HAP-1 (cell line): ENCODE data around the gene HCAR2.
A peak's percentile ranks its signal among the peaks of the same experiment; 100 is the strongest.
"Not testable (repeated sequence)": the region's sequence is repeated elsewhere in the genome, so short reads cannot be mapped to it uniquely, and the experiment has no call there.

Experiments
- DNase-seq, 2 experiments: peaks; one replicate each; pipeline ENCODE4 v3.0.0-alpha.2; 2016 to 2020; ENCODE audit warnings: low spot score in 2 of 2
- H3K27me3 ChIP-seq: fragments of 250-450 bp; sonication (Bioruptor Pico); 2 replicates; pipeline ENCODE4 v1.5.1; 2020; ENCODE audit warnings: low read depth, mild to moderate bottlenecking, moderate library complexity
- H3K36me3 ChIP-seq: fragments of 250-450 bp; sonication (Bioruptor Pico); replicated peaks from 2 replicates; pipeline ENCODE4 v1.5.1; 2020; ENCODE audit warnings: mild to moderate bottlenecking
- H3K4me1 ChIP-seq: fragments of 250-450 bp; sonication (Bioruptor Pico); 2 replicates; pipeline ENCODE4 v1.5.1; 2020; ENCODE audit warnings: mild to moderate bottlenecking
- H3K4me3 ChIP-seq: fragments of 250-450 bp; sonication (Bioruptor Pico); 2 replicates; pipeline ENCODE4 v1.5.1; 2020; ENCODE audit warnings: mild to moderate bottlenecking, moderate library complexity
- H3K9me3 ChIP-seq: fragments of 250-450 bp; sonication (Bioruptor Pico); 2 replicates; pipeline ENCODE4 v1.5.1; 2020; ENCODE audit warnings: mild to moderate bottlenecking, moderate library complexity
- in situ Hi-C: fragments of 300-500 bp; cut with MboI; formaldehyde crosslinking; loops from 3 replicates; pipeline ENCODE4 v1.14.3; 2020; ENCODE audit warnings: low sequenced_read_pairs, inconsistent platforms, mixed read lengths

The HCAR2 gene

DNA sequence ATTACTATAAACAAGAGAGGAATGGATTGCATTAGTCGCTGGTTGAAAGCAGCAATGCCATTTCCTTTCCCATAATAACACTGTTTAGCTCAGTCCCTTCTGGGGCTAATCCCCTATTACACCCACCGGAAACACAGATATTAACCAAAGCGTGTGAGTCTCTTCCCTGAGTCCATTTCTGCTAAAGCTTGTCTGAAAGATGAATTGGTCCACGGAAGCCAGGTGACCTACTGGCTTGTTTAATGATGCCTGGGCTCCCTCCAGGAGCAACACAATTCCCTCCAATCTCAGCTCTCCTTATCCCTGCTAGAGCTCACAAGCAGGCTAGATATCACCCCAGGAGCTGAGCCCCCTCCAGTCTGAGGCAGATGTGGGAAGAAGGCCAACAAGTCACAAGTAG, 1.7 kb downstream of the HCAR2 start:
- H3K4me3 ChIP-seq, H3K9me3 ChIP-seq, in situ Hi-C loops, H3K4me1 ChIP-seq, DNase-seq, H3K36me3 ChIP-seq, H3K27me3 ChIP-seq: not testable (repeated sequence)

DNA sequence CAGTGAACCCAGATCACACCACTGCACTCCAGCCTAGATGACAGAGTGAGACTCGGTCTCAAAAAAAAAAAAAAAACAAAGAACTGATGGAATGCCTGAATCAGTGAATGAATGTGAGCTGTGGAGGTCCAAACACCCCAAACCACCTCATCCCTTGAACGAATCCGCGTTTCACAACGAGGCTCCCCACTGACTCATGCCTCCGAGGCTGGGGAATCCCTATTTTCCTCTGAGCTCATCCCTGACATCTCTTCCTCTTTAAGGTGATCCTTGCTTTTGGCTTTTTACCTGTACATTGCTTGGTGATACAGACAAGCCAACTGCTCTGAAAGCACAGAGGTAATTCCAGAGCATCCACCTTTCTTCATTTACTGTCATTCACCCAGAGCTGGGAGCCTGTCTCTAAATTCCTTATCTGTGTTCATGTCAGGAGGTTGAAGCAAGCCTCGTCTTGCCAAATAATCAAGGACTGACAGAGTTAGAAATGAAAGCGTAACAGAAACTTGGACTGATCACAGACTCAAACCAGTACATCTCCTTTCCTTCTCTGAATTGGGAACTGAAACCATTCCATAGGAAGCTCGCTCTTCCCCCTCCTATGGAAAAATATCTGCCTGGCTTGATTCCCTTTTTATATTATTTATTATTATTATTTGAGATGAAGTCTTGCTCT, 3.0 kb downstream of the HCAR2 start:
- H3K9me3 ChIP-seq, H3K27me3 ChIP-seq, DNase-seq, H3K4me3 ChIP-seq, H3K36me3 ChIP-seq, H3K4me1 ChIP-seq, in situ Hi-C loops: not testable (repeated sequence)

DNA sequence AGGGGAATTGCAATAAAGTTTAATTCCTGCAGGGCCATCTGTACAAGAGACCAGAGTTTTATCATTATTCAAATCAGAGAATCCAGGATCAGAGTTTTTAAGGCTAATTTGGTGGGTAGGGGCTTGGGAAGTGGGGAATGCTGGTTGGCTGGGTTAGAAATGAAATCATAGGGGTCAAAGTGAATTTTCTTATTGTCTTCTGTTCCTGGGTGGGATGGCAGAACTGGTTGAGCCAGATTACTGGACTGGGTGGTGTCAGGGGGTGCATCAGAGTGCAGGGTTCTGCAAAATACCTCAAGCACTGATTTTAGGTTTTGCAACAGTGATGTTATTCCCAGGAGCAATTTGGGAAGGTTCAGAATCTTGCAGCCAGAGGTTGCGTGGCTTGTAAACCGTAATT, 6.2 kb downstream of the HCAR2 start:
- in situ Hi-C loops, H3K4me1 ChIP-seq: not testable (repeated sequence)

DNA sequence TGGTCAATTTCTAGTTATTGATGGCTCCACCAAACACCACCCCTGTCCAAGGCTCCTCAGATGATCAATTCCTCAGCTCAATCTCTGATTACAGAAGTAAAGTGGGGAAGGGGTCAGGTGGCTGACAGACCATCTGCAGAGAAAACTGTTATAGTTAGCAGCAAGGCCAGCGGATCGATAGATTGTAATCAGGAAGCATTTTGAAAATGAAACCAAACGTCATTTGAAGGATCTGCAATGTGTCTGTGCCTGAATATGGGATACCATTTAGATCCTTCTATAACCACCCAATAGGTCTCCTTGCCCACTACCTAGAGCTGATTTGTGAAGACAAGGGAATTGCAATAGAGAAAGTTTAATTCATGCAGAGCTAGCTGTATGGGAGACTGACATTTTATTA, 11.6 kb downstream of the HCAR2 start:
- Histone ChIP-seq H3K4me1 (no peaks in the 10 kb centered on the region), H3K27me3 (no peaks in the 10 kb centered on the region), H3K9me3 (no peaks in the 10 kb centered on the region), H3K36me3 (no peaks in the 10 kb centered on the region), H3K4me3 (no peak overlapping the region)
- no peak for DNase-seq
- in situ Hi-C loops = no loop called here

More for the DNA sequence above, 6.2 kb downstream of the HCAR2 start:
- not testable (repeated sequence) for H3K36me3 ChIP-seq, H3K27me3 ChIP-seq, DNase-seq, H3K9me3 ChIP-seq, H3K4me3 ChIP-seq

DNA sequence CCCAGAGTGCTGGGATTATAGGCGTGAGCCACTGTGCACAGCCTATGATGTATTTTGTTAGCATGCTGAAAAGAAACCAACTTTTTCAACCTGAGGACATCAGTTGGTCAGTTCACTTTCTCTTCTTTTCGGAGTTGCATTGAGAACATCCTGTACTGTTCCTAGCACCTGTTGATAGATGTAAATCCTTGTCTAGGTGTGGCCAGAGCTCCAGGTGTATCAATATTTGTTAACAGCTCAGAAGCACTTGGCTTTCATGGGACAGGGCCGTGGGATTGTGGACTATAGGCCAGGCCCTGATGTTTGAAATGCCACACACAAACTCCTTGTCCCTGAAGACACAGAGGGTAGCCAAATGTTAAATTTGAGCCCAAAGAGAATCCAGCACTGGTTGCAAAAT, 14.9 kb downstream of the HCAR2 start:
- Histone ChIP-seq H3K4me3 (no peak overlapping the region), H3K27me3 (no peaks in the 10 kb centered on the region), H3K4me1 (no peaks in the 10 kb centered on the region), H3K9me3 (no peaks in the 10 kb centered on the region), H3K36me3 (no peaks in the 10 kb centered on the region)
- DNase-seq = no peak
- in situ Hi-C loops = no loop called here

DNA sequence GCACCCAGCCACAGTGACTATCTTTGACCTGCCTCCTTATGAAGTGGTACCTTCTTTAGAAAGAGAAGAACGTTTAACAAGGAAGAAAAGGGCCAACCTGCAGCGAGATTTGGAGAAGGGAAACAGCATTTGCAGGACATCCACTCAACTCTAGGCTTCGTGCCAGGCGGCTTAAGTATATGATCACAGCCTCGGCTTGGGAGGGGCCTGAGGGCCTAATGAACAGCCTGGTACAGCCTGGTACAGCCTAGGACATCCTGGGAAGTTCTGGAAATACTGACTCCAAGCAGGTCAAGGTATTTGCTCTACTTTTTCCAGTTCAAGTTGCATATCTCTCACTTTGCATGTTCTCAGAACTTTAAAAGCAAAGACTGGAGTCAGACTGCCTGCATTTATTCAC, 16.1 kb downstream of the HCAR2 start:
- H3K36me3 ChIP-seq = no peaks in the 10 kb centered on the region
- no peak for DNase-seq
- in situ Hi-C loops = no loop called here

DNA sequence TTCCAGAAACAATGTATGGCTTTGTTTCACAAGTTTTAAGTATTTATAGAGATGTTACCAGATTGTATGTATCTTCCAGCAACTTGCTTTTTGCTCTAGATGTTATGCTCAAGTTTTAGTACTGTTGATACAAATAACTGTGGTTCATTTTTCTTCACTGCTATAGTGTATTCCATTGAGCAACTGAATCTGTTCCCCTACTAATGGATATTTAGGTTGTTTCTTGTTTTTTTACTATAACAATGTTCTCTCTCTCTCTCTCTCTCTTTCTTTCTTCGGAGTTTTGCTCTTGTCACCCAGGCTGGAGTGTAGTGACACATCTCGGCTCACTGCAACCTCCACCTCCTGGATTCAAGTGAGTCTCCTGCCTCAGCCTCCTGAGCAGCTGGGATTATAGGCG, 16.6 kb downstream of the HCAR2 start:
- Histone ChIP-seq H3K27me3 (no peaks in the 10 kb centered on the region), H3K36me3 (no peaks in the 10 kb centered on the region), H3K4me1 (no peaks in the 10 kb centered on the region), H3K9me3 (no peaks in the 10 kb centered on the region), H3K4me3 (no peak overlapping the region)
- DNase-seq = no peak
- in situ Hi-C loops = no loop called here

More for the DNA sequence above, 16.1 kb downstream of the HCAR2 start:
- Histone ChIP-seq H3K4me3 (no peak overlapping the region), H3K9me3 (no peaks in the 10 kb centered on the region), H3K4me1 (no peaks in the 10 kb centered on the region), H3K27me3 (no peaks in the 10 kb centered on the region)

DNA sequence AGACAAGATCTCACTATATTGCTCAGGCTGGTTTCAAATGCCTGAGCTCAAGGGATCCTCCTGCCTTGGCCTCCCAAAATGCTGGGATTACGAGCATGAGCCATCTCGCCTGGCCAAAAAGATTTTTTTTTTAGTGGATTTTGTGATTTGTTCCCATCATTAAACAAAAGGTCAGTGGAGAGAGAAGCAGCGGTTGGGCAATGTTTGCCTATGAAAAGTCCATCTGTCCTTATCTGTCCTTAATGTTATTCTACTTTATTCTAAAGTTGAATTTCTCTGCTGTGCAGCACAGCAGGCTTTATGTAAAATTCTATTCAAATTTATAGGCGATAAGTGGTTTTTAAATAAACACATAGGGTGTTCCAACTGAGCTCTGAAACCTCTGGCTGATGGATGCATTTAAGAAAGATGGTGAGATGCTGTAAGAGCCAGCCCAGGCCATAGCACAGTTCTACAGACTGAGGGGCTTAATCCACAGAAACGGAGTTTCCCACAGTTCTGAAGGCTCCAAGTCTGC, 18.8 kb downstream of the HCAR2 start:
- H3K4me3 ChIP-seq = no peak overlapping the region
- H3K4me1 ChIP-seq = no peaks in the 10 kb centered on the region
- no peaks in the 10 kb centered on the region for H3K9me3 ChIP-seq
- in situ Hi-C loops = no loop called here
- H3K36me3 ChIP-seq = no peaks in the 10 kb centered on the region
- no peaks in the 10 kb centered on the region for H3K27me3 ChIP-seq
- no peak for DNase-seq

DNA sequence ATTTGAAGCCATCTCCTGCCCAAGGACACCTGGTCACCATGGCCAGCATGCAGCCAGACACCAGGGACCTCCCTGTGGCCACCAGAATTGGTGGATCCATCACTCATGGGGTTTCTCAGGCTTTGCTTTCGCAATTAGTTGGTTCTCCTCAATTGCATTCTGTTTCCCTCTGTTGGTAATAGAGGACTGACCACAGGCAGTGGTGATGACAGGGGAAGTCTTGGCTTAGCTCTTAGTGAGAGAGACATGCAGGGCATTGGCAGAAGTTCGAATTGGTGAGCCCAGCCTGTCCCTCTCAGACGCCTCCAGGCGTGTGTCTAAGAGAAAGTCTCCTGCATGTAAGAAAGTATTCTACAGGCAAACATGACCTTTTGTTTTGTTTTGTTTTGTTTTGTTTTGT, 21.3 kb downstream of the HCAR2 start:
- in situ Hi-C loops = no loop called here
- Histone ChIP-seq H3K4me3 (no peak overlapping the region), H3K36me3 (no peaks in the 10 kb centered on the region), H3K27me3 (no peaks in the 10 kb centered on the region), H3K9me3 (no peaks in the 10 kb centered on the region), H3K4me1 (no peaks in the 10 kb centered on the region)
- no peak for DNase-seq

DNA sequence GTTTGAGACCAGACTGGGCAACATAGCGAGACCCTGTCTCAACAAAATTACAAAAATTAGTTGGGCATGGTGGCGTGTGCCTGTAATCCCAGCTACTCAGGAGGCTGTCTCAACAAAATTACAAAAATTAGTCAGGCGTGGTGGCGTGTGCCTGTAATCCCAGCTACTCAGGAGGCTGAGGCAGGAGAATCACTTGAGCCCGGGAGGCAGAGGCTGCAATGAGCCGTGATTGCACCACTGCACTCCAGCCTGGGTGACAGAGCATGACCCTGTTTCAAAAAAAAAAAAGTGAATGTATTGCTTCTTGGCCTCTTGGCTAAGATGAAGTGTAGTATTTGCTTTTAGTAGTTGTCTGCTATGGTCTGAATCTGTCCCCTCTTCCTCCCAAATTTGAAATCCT, 22.2 kb downstream of the HCAR2 start:
- H3K4me3 ChIP-seq, DNase-seq: not testable (repeated sequence)

DNA sequence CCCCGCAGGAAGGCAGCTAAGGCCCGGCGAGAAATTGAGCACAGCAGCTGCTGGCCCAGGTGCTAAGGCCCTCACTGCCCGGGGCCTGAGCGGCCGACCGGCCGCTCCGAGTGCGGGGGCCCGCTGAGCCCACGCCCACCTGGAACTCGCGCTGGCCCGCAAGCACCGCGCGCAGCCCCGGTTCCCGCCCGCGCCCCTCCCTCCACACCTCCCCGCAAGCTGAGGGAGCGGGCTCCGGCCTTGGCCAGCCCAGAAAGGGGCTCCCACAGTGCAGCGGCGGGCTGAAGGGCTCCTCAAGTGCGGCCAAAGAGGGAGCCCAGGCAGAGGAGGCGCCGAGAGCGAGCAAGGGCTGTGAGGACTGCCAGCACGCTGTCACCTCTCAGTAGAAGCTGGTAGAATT, 26.4 kb downstream of the HCAR2 start:
- in situ Hi-C loops, H3K27me3 ChIP-seq, DNase-seq, H3K9me3 ChIP-seq, H3K4me1 ChIP-seq, H3K36me3 ChIP-seq, H3K4me3 ChIP-seq: not testable (repeated sequence)

More for the DNA sequence above, 22.2 kb downstream of the HCAR2 start:
- in situ Hi-C loops, H3K4me1 ChIP-seq, H3K36me3 ChIP-seq, H3K27me3 ChIP-seq, H3K9me3 ChIP-seq: not testable (repeated sequence)

DNA sequence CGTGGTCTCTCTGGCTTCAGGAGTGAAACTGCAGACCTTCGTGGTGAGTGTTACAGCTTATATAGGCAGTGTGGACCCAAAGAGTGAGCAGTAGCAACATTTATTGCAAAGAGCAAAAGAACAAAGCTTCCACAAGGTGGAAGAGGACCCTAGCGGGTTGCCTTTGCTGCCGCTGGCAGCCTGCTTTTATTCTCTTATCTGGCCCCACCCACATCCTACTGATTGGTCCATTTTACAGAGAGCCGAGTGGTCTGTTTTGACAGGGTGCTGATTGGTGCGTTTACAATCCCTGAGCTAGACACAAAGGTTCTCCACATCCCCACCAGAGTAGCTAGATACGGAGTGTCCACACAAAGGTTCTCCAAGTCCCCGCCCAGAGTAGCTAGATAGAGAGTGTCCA, 27.1 kb downstream of the HCAR2 start:
- H3K4me1 ChIP-seq, H3K4me3 ChIP-seq, H3K36me3 ChIP-seq, in situ Hi-C loops, H3K27me3 ChIP-seq, H3K9me3 ChIP-seq, DNase-seq: not testable (repeated sequence)

DNA sequence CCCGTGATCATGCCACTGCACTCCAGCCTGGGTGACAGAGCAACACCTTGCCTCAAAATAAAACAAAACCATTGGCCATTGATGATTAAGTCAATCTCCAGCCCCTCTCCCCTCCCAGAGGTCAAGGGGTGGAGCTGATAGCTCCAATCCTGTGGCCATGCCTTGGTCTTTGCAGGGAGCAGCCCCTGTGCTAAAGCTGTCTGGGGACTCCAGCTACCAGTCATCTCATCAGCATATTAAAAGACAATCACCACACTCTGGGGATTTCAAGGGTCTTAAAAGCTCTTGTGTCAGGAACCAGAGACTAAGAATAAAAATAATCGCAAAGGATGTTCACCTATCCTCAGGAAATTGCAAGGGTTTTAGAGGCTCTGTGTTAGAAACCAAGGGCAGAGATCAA, 30.6 kb downstream of the HCAR2 start:
- no peaks in the 10 kb centered on the region for H3K27me3 ChIP-seq
- H3K9me3 ChIP-seq = no peaks in the 10 kb centered on the region
- in situ Hi-C loops = no loop called here
- no peak overlapping the region for H3K4me3 ChIP-seq
- DNase-seq = peak; percentile 46 to 56
- no peaks in the 10 kb centered on the region for H3K36me3 ChIP-seq
- H3K4me1 ChIP-seq = peaks cover 4% of the 10 kb centered on the region

DNA sequence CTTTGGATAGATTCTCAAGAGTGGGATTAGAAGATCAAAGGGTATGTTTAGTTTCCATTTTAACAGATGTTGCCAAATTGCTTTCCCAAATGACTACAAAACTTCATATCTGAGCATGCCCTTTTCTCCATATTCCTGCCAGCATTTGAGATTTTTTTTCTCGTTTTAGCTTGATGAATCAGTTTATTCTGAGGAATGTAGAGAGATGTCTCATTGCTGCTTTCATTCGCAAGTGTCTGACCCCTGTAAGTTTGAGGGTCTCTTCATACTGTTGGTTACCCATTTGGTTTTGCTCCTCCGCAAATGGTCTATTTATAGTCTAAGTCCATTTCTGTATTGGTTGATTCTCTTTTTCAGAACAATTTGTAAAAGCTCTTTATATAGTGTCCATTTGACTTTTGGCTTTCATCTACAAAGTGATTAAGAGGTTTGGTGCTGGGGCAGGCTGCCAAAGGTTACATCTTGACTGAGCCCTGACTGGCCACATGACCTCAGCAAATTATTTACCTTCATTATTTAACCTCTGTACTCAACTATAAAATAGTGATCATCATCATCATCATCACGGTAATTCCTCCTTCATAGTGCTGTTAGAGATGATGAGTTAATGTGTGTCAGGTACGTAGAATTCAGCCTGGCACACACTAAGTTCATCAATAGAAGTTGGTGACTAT, 33.6 kb downstream of the HCAR2 start:
- H3K4me3 ChIP-seq = no peak overlapping the region
- DNase-seq = no peak
- no peaks in the 10 kb centered on the region for H3K36me3 ChIP-seq
- peaks cover 4% of the 10 kb centered on the region for H3K4me1 ChIP-seq
- H3K27me3 ChIP-seq = no peaks in the 10 kb centered on the region
- in situ Hi-C loops = no loop called here
- H3K9me3 ChIP-seq = no peaks in the 10 kb centered on the region
